SK-N-DZ (cell line): ENCODE results near the gene KCTD11. TPM values are rescaled to one million over a fixed set of nuclear protein-coding genes. Genes with fewer than 3 reads are reported as not detected.
A peak's percentile ranks its signal among the peaks of the same experiment; 100 is the strongest.

Experiments used
- DNase-seq: peaks from one replicate; pipeline ENCODE4 v3.0.0-alpha.2; 2015; ENCODE audit warnings: low spot score
- polyA plus RNA-seq, 2 experiments: library from polyadenylated mRNA; depleted of rRNA; stranded (reverse); fragments of >200 nt; gene quantifications; 2 replicates each; pipeline ENCODE4 v1.2.3, GENCODE V29; 2014

Gene KCTD11
- 1.0 and 1.1 TPM in 2 replicates for polyA plus RNA-seq (2014; cell fraction: cytosol; rRNA removed)
- 0.36 and 0.41 TPM in 2 replicates for polyA plus RNA-seq (2014; cell fraction: nucleus; rRNA removed)

DNA sequence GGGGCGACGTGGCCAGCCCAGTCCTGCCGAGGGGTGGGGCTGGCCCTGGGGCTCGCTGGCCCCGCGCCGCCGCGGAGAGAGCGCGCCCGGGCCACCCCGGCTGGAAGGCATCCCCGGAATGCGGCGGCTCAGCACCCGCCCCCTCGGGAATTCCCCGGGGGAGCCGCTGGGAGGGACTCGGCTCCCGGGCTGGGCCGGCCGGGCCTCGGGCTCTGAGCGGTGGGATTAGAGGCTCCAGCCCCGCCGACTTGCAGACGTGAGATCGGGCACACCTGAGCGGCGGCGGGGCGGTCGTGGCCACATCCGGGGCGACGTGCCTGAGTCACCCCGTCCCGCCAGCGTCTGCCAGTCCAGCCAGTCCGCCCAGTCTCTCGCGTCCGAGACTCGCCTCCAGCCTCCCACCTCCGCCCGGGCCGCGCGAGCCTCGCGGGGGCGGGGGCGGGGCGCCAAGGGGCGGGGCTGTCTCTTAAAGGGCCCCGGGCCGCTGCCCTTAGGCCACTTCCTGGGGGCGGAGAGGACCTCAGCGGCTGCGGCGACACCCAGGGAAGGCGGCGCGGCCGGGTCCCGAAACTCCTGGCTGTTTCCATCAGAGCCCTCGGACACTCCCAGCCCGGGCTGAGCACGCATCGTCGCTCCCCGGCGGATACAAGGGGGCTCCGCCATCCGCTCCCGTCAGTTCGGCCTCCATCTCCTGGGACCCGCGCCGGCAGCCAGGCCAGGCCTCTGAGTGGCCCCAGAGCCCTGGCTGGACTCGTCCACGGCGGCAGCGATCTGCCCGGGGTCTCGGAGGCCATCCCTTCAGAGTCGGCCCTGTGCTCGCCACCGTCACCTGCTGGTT, at the start of gene KCTD11:
Gene KCTD11 (plus strand): TSS at position 498 of the 838 bp plus-strand sequence.
- peak; percentile 79 for DNase-seq

DNA sequence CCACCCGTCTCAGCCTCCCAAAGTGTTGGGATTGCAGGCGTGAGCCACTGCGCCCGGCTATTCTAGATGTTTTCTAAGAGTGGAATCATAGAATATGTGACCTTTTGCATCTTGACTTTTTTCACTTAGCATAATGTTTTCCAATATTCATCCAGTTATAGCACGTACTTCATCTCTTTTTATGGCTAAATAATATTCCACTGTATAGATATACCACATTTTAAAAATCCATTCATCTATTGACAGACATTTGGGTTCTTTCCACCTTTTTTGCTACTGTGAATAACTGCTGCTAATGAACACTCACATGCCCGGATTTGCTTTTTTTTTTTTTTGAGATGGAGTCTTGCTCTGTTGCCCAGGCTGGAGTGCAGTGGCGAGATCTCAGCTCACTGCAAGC, 47.8 kb upstream of the KCTD11 start:
- no peak for DNase-seq

DNA sequence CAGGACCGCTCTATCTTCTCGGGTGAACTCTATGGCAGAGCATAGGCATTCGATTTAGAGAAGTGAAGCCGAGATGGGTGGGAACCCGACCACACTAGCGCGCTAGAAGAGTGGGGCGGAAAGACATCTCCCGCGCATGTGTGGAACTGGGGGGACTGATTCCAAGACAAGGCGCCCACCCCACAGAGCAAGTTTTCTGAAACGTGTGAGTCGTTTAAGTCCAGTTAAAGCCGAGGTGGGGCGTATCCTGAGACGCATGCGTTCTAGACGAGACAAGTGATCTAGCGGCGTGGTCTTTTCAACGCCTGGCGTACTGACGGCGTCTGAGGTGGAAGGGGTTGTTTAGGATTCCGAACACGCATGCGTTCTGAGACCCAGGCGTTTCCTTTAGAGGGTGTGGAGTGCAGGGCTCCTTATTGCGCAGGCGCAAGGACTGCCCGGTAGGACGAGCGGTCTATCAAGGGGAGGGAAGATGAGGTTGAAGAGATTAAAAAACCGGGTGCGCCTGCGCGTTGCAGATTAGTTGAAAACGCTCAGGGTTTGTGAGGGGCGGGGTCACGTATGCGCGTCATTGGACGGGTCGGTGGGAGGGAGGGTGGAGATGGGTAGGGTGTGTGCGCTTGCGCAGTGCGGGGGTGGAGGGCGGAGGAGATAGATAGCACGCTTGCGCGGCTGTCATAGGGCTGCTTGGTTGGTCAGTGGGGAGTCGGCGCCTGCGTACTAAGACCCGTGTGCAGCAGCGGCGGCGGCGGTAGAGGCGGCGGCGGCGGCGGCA, 44.9 kb upstream of the KCTD11 start, which contains the start of gene EIF5A:
Gene EIF5A (plus strand): TSS at position 718 of the 775 bp plus-strand sequence. CDS start 2,008 bp downstream, outside the sequence.
- DNase-seq, result peak; percentile 100

DNA sequence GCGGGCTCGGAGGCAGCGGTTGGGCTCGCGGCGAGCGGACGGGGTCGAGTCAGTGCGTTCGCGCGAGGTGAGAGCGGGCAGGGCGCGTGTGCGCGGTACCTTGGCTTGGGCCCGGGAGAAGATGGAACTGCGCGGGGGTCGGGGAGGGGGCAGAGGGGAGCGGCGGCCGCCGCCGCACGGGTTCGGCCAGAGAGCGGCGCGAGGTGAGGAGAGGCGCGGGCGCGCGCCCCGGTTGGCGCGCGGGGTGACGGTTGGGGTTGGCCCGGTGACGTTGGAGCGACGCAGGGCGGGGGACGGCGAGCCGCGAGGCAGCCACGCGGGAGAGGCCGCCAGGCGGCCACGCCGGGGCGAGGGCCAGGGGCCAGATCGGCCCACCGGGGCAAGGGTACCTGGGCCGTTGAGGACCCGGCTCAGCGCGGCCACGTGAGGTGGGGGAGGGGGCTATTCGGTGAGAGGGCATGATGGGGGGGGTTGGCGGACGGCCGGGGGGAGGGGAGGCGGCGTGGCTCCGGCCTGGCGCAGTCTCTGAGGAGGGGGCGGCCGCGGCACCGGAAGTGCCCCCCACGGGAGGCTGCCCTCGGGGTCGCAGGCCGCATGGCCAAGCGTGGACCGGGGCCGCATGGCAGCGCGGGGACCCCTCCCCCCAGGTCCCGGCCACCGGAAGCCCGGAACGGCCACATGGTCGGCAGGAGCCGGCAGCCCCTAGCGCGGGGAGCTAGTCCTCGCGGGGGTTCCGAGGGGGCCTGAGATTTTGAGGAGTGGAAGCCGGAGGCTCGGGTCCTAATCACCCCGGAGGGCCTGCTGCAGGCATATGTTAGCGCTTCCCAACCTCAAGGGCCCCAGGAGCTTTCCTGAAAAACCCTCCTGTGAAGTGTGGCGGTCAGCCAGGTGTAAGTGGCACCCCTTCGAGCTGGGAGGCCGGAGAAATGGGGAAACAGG, 44.0 kb upstream of the KCTD11 start:
- DNase-seq, result no peak

DNA sequence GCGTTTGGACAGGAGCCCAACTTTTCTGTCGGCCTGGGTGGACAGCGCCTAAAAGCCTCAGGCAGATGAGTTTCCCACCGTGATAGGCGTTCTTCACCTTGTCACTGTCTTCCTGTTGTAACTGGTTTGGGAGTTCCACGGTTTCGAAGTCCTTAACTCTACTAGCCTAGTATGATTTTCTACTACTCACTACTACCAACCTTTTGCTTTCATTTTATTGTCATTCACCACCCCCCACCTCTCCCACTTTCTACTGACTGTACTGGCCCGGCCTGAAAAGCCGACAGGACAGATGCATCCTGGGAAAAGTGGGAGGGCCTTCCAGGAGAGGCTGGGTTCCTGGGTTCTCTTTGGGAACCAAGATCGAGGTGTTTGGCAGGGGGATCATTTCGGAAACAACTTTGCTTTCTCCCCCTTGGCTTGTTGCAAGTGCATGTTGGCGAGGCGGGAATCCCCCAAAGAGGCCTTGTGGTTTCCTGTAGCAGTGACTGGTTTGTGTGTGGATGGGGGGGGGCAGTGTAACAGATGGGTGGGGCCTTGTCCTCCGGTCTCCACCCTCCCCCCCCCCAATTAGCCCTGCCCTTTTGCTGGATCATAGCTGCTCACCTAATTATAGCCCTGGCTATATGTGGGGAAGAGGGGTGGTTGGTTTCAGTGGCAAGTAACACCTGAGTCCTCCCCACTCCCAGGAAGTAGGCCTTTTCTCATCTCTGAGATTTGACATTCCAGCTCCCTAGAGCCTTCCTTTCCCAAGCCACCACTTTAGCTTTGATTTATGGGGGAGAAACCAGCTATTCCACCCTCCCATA, 43.1 kb upstream of the KCTD11 start:
- DNase-seq, result peak; percentile 77

DNA sequence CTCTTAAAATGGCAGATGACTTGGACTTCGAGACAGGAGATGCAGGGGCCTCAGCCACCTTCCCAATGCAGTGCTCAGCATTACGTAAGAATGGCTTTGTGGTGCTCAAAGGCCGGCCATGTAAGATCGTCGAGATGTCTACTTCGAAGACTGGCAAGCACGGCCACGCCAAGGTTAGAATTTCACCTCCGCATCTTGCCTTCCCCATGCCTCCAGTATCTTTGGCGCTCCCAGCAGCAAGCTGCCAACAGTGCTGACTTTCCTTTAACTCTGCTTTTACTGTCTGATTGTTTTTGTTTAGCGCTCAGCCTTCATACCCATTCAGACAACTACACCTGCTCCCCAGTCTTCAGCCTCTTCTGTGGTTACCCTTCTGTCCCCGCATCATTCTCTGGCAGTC, 42.3 kb upstream of the KCTD11 start:
- DNase-seq, result no peak

DNA sequence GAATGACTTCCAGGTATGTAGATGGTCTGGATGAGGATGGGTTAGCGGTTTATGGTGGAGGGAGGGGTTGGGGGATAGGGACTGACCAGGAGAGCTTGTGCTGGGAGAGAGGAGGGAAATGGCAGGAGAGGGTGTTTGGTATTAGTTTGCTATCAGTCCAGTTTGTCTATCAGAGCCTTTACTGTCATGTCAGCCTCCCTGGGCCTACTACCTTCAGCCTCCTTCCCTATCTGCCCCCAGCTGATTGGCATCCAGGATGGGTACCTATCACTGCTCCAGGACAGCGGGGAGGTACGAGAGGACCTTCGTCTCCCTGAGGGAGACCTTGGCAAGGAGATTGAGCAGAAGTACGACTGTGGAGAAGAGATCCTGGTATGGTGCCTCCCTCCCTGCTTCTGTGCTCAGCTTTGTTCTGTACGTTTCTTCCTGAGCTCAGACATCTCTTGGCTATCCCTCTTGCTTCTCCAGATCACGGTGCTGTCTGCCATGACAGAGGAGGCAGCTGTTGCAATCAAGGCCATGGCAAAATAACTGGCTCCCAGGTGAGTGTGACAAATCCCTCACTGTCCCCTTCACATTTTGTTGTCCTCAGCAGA, 40.8 kb upstream of the KCTD11 start:
- DNase-seq, result no peak

DNA sequence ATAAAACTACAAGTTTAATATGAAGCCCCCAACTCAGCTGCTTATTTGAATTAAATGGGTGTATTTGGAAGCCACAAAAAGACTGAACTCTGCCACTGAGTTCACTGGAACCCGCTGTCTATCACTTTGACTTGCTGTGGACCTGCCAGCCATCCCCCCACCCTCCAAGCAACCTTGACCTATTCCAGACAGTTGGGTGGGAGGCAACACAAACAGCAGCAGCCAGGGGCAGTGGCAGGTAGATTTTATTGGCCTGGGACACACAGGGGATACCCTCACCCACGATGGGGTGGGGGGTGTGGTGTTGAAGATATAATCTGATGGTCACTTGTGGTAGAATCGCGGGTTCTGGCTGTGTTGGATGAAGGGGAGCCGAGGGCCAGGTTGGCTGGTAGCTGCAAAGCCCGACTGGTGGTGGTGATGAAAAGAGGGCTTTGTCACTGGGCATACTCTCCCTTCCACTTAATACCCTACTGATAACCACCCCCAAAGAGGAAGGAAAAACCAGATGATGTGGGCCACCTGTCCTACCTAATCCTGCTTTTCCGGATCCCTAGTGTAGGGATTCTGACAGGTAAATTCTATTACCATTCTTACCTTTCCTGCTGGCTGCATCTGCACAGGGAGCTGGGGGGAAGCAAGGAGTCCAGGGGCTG, 39.4 kb upstream of the KCTD11 start:
- no peak for DNase-seq

DNA sequence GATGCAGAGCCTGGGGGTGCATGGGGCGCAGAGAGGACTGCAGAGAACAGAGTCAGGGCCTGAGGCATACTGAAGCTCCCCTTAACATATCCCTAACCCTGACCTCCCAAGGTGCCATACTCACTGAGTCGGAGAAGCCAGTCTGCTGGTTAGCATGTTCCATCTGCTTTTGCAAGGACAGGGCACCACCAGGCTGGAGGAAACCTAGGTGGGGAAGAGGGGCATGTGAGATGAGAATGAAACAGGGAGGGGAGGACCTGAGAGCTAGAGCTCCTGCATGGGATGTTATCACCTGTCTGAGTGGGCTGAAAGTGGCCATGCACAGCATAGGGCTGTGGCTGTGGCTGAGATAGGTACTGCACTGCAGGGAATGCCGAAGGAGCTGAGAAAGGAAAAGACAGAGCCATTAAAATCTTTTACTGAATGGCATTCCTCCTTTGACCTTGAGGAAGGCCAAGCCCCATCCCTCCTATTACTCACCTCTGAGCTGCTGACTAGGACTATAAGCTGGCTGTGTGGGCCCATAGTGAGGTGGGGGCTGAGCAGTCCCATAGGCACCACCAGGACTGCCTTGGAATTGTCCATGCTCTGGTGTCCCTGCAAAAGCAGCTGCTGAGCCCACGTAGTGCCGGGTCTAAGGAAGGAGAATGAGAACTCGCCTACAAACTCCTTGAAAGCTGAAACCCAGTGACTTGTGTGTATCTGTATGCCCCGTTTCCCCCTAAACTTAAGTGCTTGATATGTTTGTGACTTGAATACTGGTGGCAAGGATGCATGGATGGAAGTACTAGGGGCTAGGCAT, 38.7 kb upstream of the KCTD11 start:
- DNase-seq, result no peak

DNA sequence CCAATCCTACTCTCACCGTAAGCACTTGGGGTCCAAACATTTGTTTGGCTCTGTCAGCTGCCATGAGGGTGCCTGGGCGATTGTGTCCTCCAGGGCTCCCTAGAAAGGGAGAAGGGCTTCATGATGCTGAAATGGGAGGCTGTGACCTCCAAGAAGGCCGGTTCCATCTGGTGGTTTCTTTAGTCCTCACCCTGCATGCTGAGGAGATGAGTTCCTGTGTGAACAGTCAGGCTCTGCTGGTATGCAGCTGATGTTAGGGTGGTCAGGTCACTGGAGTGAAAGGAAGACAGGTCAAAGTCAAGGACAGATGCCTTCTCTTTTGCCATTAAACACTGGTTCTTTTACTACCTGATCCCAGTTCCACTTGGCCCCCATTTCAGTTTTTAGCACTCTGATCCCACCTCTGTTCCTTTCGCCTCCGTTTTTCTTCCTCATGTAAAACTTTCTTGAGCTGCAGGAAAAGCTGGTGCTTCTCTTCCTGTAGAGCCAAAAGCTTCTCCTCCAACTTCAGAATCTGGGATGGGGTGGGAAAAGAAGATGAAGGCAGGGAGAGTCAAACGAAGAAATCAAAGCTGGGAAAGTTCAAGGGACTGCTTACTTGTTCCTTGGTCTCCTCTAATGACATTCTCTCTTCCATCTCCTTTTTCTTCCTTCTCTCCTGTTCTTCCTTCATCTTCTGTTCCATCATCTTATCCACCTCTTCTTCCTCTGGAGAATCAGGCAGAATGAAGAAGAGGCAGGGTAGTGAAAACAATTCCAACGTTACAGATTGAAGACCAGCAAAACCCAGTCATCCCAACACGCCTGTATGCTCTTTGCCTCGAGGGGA, 37.9 kb upstream of the KCTD11 start:
- no peak for DNase-seq

DNA sequence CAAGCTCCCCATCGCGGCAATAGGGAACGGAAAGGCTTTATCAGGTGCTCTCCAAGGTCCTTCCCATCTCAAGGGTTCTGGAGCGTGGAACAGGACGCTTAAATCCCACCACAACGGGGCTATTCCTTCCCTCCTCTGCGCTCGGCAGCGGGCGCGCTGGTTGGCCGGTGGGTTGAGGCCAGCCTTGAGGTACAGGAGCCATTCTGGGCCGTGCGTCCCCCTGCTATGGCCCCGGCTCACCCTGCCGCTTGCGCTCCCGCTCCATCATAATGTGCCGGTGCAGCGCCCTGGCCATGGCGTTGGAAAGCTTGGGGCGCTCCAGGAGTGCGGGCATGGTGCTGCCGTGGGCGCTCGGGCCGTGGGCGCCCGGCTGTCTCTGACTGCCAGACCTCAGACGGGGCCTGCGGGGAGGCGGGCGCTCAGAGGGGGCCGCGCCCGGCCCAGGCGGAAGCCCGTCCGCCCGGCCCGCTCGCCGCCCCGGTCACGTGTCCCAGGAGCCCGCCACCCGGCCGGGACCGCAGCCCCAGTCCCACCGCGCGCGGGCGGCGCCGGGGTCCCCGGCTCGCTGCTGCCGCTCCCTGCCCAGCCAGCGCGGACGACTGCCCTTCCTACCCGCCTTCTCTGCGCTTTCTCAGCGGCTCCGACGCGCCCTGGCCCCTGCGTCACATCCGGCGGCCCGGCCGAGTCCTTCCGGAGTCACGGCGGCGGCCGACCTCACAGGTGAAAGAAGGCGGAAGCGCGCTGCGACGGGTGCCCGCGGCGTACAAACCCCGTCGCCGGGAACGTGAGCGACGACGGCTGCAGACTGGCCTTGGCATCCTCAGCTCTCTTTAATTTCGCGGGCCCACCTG, 37.0 kb upstream of the KCTD11 start, which contains the start of gene GPS2:
Gene GPS2 (minus strand): TSS at position 642 of the 851 bp plus-strand sequence. CDS start 308 bp downstream, at position 334.
- peak; percentile 87 for DNase-seq

DNA sequence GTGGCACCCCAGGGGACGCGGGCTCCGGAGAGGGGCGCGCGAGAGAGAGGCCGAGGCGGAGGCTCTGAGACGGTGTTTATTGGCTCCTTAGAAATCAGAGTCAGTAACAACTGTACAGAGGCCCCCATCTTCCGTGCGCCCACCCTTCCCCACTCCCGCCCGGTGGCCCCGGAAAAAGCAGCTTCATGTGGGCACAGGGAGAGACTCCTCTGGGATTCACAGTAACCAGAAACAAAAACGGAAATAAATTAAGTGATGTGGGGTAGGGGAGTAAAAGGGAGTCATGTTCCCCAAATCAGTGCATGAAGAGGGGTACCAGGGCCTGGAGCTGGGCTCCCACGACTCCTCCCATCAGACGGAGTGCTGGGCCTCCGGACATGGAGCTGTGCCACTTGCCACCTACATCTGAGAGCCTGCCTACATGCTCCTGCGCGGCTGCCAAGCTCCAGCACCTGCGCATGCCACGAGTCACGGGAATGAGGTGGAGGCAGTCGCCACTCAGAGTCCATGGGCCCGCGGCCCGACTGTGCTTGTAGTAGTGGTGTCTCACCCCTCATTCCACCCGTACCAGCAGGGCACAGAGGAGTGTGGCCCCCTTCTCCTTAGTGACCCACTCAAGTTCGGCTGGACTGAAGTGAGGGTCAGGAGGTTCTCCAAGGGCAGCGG, 36.3 kb upstream of the KCTD11 start:
- DNase-seq, result no peak

DNA sequence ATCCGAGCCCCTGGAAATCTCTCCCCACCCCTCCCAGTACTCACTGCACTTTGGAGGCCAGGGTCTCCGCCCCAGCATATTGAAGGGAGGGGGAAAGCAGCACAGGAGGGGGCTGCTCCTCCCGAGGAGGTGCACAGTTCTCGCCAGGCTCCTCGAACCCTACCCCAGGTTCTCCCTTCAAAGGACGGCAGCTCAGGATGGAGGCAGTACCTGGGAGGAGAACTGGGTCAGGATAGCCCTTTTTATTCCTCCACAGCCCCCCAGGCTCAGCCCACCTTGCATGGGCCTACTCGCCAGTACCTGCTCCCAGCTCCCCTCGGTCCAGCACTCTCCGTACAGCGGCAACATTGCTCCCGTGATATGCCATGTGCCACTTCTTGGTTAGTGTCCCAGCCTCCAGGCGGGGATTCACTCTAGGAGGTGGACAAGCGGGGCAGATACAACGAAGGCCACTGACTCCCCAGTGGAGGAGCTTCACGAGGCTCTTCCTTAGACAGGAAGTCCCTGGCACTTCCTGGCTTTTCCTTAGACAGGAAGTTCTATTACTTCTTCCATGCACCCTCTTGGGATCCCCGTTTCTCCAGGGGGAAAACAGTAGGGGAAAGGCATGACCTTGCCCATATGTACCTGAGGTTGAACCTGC, 34.7 kb upstream of the KCTD11 start:
- no peak for DNase-seq

DNA sequence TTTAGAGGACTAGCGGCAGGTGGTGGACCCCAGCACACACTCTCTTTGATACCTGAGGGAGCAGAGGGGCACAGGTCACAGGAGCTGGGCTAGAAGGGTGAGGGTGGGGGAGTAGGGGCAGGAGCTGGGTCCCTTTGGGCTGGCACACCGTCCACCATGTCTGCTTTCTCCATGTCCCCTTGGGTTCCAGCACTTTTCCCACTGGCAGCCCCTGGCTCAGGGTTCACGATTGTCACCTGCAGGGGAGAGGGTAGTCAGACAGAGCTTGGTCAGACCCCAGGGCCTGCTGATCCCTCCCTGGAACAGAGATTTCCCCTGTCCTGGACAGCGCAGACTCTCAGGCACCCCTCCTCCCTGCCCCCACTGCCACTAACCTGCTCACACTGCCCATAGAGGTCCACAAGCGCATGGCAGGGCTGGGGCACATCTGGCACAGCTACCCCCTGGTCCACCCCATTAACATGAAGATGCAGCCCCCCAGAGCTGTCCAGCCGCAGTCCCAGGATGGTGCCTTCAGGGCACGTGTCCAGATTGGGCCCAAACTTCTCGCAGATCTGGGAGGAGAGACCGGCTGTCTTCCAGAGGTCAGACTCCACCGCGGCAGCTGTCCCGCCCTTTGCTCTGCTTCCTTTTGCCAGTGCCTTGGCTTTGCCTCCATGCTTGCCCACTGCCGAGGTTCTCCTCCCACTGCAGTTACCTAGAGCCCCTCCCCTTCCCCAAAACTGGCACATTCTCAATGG, 33.7 kb upstream of the KCTD11 start:
- DNase-seq, result no peak

DNA sequence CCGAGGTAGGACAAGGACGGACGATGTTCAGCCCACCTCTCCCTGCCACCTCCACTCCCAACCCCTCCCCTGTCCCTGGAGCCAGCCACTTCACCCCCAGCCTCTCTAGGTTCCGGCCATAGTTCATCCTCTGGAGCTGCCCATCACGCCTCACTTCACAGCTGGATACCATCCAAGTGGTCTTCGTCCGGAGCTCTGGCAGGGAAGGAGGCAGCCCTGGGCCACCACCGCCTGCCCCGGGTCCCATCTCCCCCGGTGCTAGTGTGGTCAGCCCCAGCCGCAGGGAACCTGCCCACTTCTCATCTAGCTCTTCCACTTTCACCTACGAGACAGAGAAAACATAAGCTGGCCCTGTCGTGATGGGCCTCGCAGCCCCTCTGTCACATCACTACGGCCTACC, 30.5 kb upstream of the KCTD11 start:
- DNase-seq, result no peak
